Natural killer cell (primary cell): ENCODE results near the gene CFB. TPM values are rescaled to one million over a fixed set of nuclear protein-coding genes. Genes with fewer than 3 reads are reported as not detected.
"Not testable (repeated sequence)": the region's sequence is repeated elsewhere in the genome, so short reads cannot be mapped to it uniquely, and the experiment has no call there.

ENCODE experiments used
- ATAC-seq, 3 donors: fragments of 150-1000 bp in 2 of 3; fragments of 200-7000 bp in 1 of 3; cut with Tn5 transposase; 1 replicate in 1 of 3; 2 replicates in 2 of 3; pipeline ENCODE4 v1.10.0; 2021; ENCODE audit warnings: mild to moderate bottlenecking in 2 of 3, moderate library complexity in 2 of 3
- DNase-seq, 2 donors: peaks; one replicate each; pipeline versions ENCODE4 v3.0.0 to v3.0.0-alpha.2; 2013 to 2021; ENCODE audit warnings: mixed read lengths in 1 of 2
- H3K27ac ChIP-seq: one replicate; pipeline ENCODE4 v1.5.1; 2013; ENCODE audit warnings: mild to moderate bottlenecking, low read length
- H3K27me3 ChIP-seq: one replicate; pipeline ENCODE4 v1.6.1; 2013; ENCODE audit warnings: low read length; ENCODE audit not compliant: control insufficient read depth, insufficient read depth
- H3K36me3 ChIP-seq: one replicate; pipeline ENCODE4 v1.6.1; 2013; ENCODE audit warnings: low read length; ENCODE audit not compliant: control insufficient read depth, insufficient read depth
- H3K4me1 ChIP-seq: one replicate; pipeline ENCODE4 v1.6.1; 2013; ENCODE audit warnings: low read length; ENCODE audit not compliant: control insufficient read depth, insufficient read depth
- H3K4me3 ChIP-seq: one replicate; pipeline ENCODE4 v1.5.1; 2013; ENCODE audit warnings: low read length
- H3K9me3 ChIP-seq: one replicate; pipeline ENCODE4 v1.6.1; 2013; ENCODE audit warnings: low read length; ENCODE audit not compliant: control insufficient read depth, insufficient read depth
- H3K27ac Mint-ChIP-seq, 2 donors: one replicate each; pipeline ENCODE4 v1.8.0; 2022; ENCODE audit warnings: mild to moderate bottlenecking in 2 of 2, mixed read lengths in 2 of 2, moderate library complexity in 1 of 2
- H3K27me3 Mint-ChIP-seq, 2 donors: one replicate each; pipeline ENCODE4 v1.8.0; 2022; ENCODE audit warnings: low read depth in 2 of 2, mixed read lengths in 2 of 2
- H3K36me3 Mint-ChIP-seq: one replicate; pipeline ENCODE4 v1.8.0; 2022; ENCODE audit warnings: mixed read lengths
- H3K4me1 Mint-ChIP-seq, 2 donors: one replicate each; pipeline ENCODE4 v1.8.0; 2022; ENCODE audit warnings: mixed read lengths in 2 of 2
- H3K4me3 Mint-ChIP-seq: one replicate; pipeline ENCODE4 v1.8.0; 2022; ENCODE audit warnings: mild to moderate bottlenecking, moderate library complexity, mixed read lengths
- H3K9me3 Mint-ChIP-seq, 2 donors: one replicate each; pipeline ENCODE4 v1.8.0; 2022; ENCODE audit warnings: mixed read lengths in 2 of 2
- WGBS: methylation state at CpG from one replicate; pipeline ENCODE4 v1.1.7; 2013; ENCODE audit warnings: missing lambda C conversion rate; ENCODE audit not compliant: insufficient coverage; 5-methylcytosine and 5-hydroxymethylcytosine counted together
- intact Hi-C: fragments of 100-400 bp; cut with micrococcal nuclease; formaldehyde crosslinking; loops from one replicate; pipeline ENCODE4 v1.14.2; 2022
- total RNA-seq, 4 donors: library from RNA; stranded (reverse); fragments of 120-200 nt in 1 of 4; gene quantifications; one replicate each; pipeline versions ENCODE4 v1.2.3 to v1.2.4, GENCODE V29; 2013 to 2022

CFB gene
- total RNA-seq, 3 donors from 2014 or later (not counting 1 experiment from before 2014, with no cell fraction given): 0.45 TPM; not detected in 2

DNA sequence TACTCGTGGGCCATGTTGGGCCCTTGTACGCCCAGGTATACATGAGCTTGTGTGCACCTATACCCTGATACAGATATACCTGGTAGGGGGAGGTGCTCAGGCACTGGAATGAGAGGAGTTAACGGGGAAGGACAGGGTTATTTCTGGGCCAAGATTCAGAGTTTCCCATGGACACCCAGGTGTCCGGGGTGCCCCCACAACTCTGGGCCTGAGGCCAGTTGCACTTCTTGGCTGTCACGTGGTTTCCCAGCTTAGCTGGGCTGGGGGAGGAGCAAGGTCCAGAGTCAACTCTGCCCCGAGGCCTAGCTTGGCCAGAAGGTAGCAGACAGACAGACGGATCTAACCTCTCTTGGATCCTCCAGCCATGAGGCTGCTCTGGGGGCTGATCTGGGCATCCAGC, 35.8 kb downstream of the CFB start, which contains the start of gene C4A:
C4A (plus strand) TSS at position 314 of the 400 bp plus-strand sequence; CDS start at position 365, 51 bp downstream.
- H3K4me3 Mint-ChIP-seq, DNase-seq, H3K36me3 ChIP-seq, H3K36me3 Mint-ChIP-seq, H3K27me3 Mint-ChIP-seq, H3K4me1 Mint-ChIP-seq, H3K4me1 ChIP-seq, intact Hi-C loops, H3K27ac ChIP-seq, H3K27me3 ChIP-seq, H3K4me3 ChIP-seq, H3K9me3 ChIP-seq, H3K27ac Mint-ChIP-seq, H3K9me3 Mint-ChIP-seq: not testable (repeated sequence)
- peak in 1 of 3 donors; percentile 17 for ATAC-seq
- no CpG with 5 or more reads among the region's 7 CpGs for WGBS

DNA sequence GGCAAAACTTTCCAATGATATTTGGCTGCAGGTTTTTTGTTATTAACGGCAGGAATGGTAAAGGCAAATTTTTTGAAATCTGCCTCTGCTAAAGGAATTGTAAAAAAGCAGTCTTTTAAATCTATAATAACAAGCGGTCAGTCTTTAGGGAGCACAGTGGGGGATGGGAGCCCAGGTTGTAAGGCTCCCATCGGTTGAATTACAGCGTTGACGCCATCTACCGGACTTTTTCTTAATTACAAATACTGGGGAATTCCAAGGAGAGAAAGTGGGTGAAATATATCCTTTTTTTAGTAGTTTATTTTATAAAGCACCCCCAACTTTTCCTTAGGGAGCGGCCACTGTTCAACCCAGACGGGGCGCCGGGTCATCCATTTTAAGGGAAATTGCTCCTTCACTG, 43.5 kb downstream of the CFB start:
- H3K4me1 ChIP-seq, H3K36me3 Mint-ChIP-seq, DNase-seq, H3K4me1 Mint-ChIP-seq, ATAC-seq, H3K27ac ChIP-seq, H3K9me3 ChIP-seq, H3K27me3 ChIP-seq, H3K36me3 ChIP-seq, intact Hi-C loops, H3K4me3 ChIP-seq, H3K27ac Mint-ChIP-seq, H3K4me3 Mint-ChIP-seq, H3K27me3 Mint-ChIP-seq, H3K9me3 Mint-ChIP-seq: not testable (repeated sequence)
- no CpG with 5 or more reads among the region's 10 CpGs for WGBS

DNA sequence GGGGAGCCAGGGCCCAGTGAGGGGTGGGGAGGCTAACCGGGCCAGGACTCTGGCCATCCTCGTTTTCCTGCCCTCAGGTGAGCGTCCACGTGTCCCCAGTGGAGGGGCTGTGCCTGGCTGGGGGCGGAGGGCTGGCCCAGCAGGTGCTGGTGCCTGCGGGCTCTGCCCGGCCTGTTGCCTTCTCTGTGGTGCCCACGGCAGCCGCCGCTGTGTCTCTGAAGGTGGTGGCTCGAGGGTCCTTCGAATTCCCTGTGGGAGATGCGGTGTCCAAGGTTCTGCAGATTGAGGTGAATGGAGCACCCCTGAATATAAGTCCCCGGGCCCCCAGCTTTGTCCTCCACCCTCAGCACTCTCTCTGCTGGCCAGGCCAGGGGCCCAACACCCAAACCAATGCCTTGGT, 48.5 kb downstream of the CFB start:
- H3K4me3 ChIP-seq, H3K36me3 Mint-ChIP-seq, H3K27me3 Mint-ChIP-seq, DNase-seq, H3K27ac ChIP-seq, H3K4me1 ChIP-seq, ATAC-seq, H3K36me3 ChIP-seq, H3K27ac Mint-ChIP-seq, H3K9me3 ChIP-seq, H3K4me1 Mint-ChIP-seq, H3K27me3 ChIP-seq, H3K9me3 Mint-ChIP-seq, H3K4me3 Mint-ChIP-seq, intact Hi-C loops: not testable (repeated sequence)
- WGBS: no CpG with 5 or more reads among the region's 14 CpGs

DNA sequence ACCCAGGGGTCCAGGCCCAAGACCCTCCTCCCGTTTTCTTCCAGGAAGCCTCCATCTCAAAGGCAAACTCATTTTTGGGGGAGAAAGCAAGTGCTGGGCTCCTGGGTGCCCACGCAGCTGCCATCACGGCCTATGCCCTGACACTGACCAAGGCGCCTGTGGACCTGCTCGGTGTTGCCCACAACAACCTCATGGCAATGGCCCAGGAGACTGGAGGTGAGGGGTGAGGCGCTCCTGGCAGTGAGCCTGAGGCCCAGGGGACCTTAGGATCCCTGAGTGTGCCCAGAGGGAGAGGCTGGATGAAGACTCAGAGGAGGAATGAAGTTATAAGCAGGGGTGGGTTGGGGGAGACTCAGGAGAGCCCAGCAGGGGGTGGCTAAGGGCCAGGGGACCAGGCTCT, 50.5 kb downstream of the CFB start:
- H3K9me3 ChIP-seq, H3K4me3 Mint-ChIP-seq, H3K4me1 Mint-ChIP-seq, H3K27me3 Mint-ChIP-seq, ATAC-seq, H3K36me3 Mint-ChIP-seq, H3K27ac ChIP-seq, H3K4me1 ChIP-seq, H3K4me3 ChIP-seq, H3K36me3 ChIP-seq, DNase-seq, H3K9me3 Mint-ChIP-seq, H3K27ac Mint-ChIP-seq, intact Hi-C loops, H3K27me3 ChIP-seq: not testable (repeated sequence)
- WGBS: 93% methylated on average over 5 of the region's 6 CpGs

Other genes with a start within 250 kb of the CFB start
- 10 to 100 TPM; 92.0 to 97.6 (median 94.2) TPM for gene ABHD16A, start 242.8 kb upstream of the CFB start, total RNA-seq
- gene LY6G6F, start 239.2 kb upstream of the CFB start, total RNA-seq: 1 to 10 TPM in 2 of 3 donors, under 1 TPM in 1; 0.97 to 3.2 (median 1.4) TPM
- gene LY6G6D, start 230.7 kb upstream of the CFB start, total RNA-seq: under 1 TPM in 1 of 3 donors, not detected in 2; 0.94 TPM
- gene LY6G6C, start 224.3 kb upstream of the CFB start, total RNA-seq: not detected
- gene MPIG6B, start 222.7 kb upstream of the CFB start, total RNA-seq: 10 to 100 TPM in 2 of 3 donors, 1 to 10 TPM in 1; 9.4 to 19.0 (median 12.8) TPM
- 10 to 100 TPM; 22.3 to 36.1 (median 24.6) TPM for gene DDAH2, start 216.8 kb upstream of the CFB start, total RNA-seq
- gene CLIC1, start 209.6 kb upstream of the CFB start, total RNA-seq: 100 to 1,000 TPM; 348 to 363 (median 355) TPM
- 10 to 100 TPM; 28.2 to 44.6 (median 43.7) TPM for gene MSH5, start 206.1 kb upstream of the CFB start, total RNA-seq
- gene SAPCD1, start 183.4 kb upstream of the CFB start, total RNA-seq: 10 to 100 TPM in 1 of 3 donors, 1 to 10 TPM in 2; 5.4 to 14.5 (median 6.9) TPM
- gene VWA7, start 168.8 kb upstream of the CFB start, total RNA-seq: 1 to 10 TPM; 2.4 to 4.7 (median 3.2) TPM
- 10 to 100 TPM; 45.2 to 58.6 (median 49.2) TPM for gene VARS1, start 150.3 kb upstream of the CFB start, total RNA-seq
- gene LSM2, start 139.1 kb upstream of the CFB start, total RNA-seq: 10 to 100 TPM; 28.1 to 34.9 (median 29.2) TPM
- 1 to 10 TPM; 2.0 to 4.5 (median 3.6) TPM for gene HSPA1L, start 130.8 kb upstream of the CFB start, total RNA-seq
- 10 to 100 TPM; 24.4 to 34.6 (median 34.5) TPM for gene HSPA1A, start 130.6 kb upstream of the CFB start, total RNA-seq
- 100 to 1,000 TPM in 1 of 3 donors, 10 to 100 TPM in 1, 1 to 10 TPM in 1; 8.5 to 112 (median 15.3) TPM for gene HSPA1B, start 118.4 kb upstream of the CFB start, total RNA-seq
- gene NEU1, start 83.3 kb upstream of the CFB start, total RNA-seq: 10 to 100 TPM; 36.1 to 69.6 (median 51.5) TPM
- gene SLC44A4, start 67.1 kb upstream of the CFB start, total RNA-seq: under 1 TPM in 1 of 3 donors, not detected in 2; 0.48 TPM
- gene EHMT2, start 48.4 kb upstream of the CFB start, total RNA-seq: 10 to 100 TPM; 49.3 to 56.6 (median 55.8) TPM
- under 1 TPM; 0.54 to 0.77 (median 0.63) TPM for gene ZBTB12, start 44.0 kb upstream of the CFB start, total RNA-seq
- gene C2, start 18.4 kb upstream of the CFB start, total RNA-seq: 1 to 10 TPM in 2 of 3 donors, under 1 TPM in 1; 0.55 to 1.3 (median 1.0) TPM
- 10 to 100 TPM; 52.6 to 62.3 (median 56.3) TPM for gene NELFE, start 12.9 kb downstream of the CFB start, total RNA-seq
- 100 to 1,000 TPM; 119 to 184 (median 151) TPM for gene SKIC2, start 13.1 kb downstream of the CFB start, total RNA-seq
- 10 to 100 TPM; 37.9 to 54.3 (median 49.0) TPM for gene DXO, start 26.0 kb downstream of the CFB start, total RNA-seq
- 1 to 10 TPM; 5.0 to 8.2 (median 5.4) TPM for gene C4A, start 36.0 kb downstream of the CFB start, total RNA-seq
- gene C4B, start 68.7 kb downstream of the CFB start, total RNA-seq: 1 to 10 TPM; 4.0 to 5.1 (median 4.6) TPM
- gene CYP21A2, start 92.3 kb downstream of the CFB start, total RNA-seq: under 1 TPM in 2 of 3 donors, not detected in 1; 0.28 to 0.43 TPM
- gene TNXB, start 163.2 kb downstream of the CFB start, total RNA-seq: 10 to 100 TPM; 11.7 to 15.2 (median 13.5) TPM
- 100 to 1,000 TPM; 157 to 187 (median 178) TPM for gene ATF6B, start 182.2 kb downstream of the CFB start, total RNA-seq
- gene FKBPL, start 184.2 kb downstream of the CFB start, total RNA-seq: 1 to 10 TPM; 1.8 to 3.2 (median 2.4) TPM
- under 1 TPM; 0.38 to 0.63 (median 0.54) TPM for gene PRRT1, start 205.8 kb downstream of the CFB start, total RNA-seq
- 10 to 100 TPM; 16.3 to 28.3 (median 19.0) TPM for gene PPT2, start 208.0 kb downstream of the CFB start, total RNA-seq
- gene EGFL8, start 218.5 kb downstream of the CFB start, total RNA-seq: 10 to 100 TPM; 18.2 to 22.9 (median 20.1) TPM
- gene AGPAT1, start 230.0 kb downstream of the CFB start, total RNA-seq: 10 to 100 TPM; 29.5 to 31.9 (median 31.2) TPM
- gene RNF5, start 232.3 kb downstream of the CFB start, total RNA-seq: 10 to 100 TPM; 35.1 to 39.2 (median 36.6) TPM
- gene AGER, start 238.2 kb downstream of the CFB start, total RNA-seq: 10 to 100 TPM; 19.0 to 25.1 (median 22.9) TPM
- gene PBX2, start 244.1 kb downstream of the CFB start, total RNA-seq: 100 to 1,000 TPM; 111 to 116 (median 112) TPM
- 100 to 1,000 TPM; 216 to 240 (median 221) TPM for gene GPSM3, start 246.5 kb downstream of the CFB start, total RNA-seq